ENCODE data around the gene ABCB9.
"Not testable (repeated sequence)": the region's sequence is repeated elsewhere in the genome, so short reads cannot be mapped to it uniquely, and the experiment has no call there.

ABCB9 gene

DNA sequence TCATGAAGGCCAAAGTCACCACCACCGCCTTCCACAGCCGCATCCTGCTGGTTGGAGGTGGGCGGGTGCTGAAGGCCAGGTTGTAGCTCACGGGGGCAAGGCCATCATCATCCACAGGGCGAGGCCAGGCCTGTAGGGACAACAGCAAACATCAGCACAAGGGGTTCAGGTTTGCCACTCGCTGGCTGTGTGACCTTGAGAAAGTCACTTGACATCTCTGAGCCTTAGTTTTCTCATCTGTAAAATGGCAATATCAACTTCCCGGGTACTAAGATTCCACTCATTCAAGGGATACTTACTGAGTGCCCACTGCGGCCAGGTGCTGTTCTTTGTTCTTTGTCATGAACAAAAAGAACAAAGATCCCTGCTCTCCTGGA is 6.1 kb downstream of the ABCB9 start:
- DNase-seq, result no peak

DNA sequence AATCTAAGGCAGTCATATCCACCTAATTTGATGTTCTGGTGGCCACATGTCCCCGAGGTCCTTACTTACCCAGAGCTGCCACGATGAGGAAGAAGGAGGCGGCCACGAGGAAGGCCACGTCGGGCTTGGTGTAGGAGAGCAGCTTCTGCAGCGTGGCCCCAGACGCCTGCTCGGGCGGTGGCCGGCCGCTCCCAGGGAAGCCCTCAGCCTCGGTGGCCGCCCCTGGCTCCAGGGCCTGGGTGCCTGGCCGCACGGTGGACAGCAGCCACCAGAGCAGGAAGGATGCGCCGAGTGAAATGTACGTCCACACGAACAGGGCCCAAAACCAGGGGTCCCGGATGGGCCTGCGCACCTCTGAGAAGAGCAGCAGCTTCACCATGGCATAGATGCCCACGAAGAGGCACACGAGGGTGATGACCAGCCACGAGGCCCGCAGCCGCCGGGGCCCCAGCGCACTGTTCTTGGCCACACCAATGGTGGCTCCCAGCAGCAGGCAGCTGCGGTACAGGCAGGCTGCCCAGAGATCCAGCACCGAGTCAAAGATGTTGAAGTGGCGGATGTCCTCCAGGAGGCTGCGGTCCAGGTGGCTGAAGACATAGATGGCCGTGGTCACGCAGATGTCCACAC is 6.6 kb downstream of the ABCB9 start:
- no peak for DNase-seq

DNA sequence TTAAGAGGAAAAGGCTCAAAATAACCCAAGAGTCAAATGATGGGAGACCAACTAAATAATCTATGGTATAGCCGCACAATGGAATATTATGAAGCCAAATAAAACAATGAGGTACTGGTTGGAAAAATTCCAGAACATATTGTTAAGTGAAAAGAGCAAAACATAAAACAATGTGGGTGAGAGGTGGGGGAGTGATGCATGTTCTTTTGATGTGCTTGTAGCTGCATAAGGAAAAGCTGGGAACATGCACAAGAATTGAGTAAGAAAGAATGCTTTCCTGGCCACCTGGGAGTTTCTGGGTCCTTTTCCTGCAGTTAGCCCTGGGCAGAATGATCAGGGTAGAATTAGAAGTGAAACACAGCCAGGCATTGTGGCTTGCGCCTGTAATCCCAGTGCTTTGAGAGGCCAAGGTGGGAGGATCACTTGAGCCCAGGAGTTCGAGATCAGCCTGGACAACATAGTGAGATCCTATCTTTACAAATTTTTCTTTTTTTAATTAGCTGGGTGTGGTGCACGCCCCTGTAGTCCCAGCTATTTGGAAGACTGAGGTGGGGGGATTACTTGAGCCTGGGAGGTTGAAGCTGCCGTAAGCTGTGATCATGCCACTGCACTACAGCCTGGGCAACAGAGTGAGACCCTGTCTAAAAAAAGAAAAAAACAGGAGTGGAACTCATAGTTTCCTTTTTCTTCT is 7.9 kb downstream of the ABCB9 start:
- DNase-seq, result no peak

DNA sequence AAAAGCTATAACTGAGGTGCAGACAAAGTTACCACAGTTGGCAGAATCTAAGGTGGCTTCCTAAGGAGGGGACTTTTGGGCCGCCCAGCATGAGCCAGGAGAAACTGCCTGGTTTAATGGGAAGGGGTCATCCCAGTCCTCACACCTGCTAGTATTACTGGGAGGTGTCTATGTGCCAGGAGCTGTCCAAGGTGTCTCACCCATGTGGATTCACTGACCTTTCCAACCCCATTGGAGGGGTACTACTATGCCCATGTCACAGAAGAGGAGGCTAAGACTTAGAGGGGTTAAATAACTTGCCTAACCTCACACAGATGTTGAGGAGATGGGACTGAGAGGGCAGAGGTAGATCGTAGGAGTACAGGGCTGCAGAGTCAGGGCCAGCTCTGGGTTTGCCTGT is 10.2 kb downstream of the ABCB9 start:
- no peak for DNase-seq

DNA sequence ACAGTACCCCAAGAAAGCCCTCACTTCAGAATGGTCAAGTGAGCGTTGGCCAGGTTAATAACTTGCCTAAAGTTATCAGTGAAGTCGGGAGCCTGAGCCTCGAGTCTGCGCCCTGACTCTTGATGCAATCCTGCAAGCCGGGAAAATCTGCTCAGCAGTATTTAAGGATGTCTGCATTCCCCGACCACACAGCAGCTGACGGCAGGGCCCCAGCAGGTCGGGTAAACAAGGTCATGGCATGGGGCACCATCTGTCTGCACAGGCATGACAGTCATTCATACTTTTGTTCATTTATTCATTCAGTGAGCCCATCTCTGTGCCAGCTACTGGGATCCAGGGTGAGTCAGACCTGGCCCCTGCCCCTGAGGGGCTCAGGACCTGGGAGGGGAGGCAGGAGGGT is 11.1 kb downstream of the ABCB9 start:
- no peak for DNase-seq

DNA sequence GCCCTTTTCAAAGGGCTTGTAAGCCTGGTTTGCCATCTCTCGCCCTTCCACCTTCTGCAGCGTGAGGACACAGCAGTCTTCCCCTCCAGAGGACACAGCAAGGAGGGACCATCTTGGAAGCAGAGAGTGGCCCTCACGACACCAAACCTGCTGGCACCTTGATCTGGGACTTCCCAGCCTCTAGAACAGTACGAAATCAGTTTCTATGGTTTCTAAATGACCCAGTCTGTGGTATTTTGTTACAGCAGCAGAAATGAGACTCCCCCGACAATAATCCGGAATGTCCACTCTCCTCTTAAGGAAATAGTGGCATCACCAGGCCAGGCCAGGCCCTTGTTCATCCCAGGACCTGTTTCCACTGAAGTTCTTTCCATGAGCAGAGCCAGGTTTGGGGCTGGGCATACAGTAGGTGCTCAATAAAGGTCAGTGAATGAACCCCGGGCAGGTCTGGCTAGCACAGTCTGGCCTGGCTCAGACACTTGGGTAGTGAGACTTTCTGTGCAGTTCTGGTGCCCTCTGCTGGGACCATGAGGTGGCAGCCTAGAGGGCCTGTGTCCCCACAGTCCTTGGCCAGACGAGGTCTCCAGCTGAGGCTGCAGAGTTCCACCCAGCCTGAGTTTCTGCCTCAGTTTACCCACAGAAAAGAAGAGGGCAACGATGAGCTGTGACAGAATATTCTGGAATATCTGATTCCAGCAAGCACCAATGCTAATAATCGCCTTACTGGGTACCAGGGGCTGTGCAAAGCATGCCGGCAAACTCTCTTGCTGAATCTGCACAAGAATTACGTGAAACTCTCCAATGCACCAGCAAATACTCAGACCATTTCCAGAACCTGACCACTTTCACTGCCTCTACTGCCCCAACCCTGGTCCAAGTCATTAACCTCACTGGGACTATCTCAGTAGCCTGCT is 14.0 kb downstream of the ABCB9 start:
- DNase-seq, result peak; percentile 80

DNA sequence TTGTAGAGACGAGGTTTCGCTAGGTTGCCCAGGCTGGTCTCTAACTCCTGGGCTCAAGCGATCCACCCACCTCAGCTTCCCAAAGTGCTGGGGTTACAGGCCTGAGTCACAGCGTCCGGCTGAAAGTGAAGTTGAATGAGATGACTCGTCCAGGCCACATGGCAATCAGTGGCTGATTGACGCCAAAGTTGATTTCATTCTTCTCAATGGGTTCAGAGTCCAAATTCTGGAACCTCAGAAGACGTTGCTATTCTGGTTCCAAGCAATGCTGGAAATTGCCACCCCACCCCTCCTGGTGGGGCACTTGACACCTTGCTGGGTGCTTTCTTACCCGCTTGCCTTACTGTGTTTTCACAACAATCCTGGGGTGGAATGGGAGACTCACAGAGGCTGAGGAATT is 14.9 kb downstream of the ABCB9 start:
- DNase-seq, result no peak

DNA sequence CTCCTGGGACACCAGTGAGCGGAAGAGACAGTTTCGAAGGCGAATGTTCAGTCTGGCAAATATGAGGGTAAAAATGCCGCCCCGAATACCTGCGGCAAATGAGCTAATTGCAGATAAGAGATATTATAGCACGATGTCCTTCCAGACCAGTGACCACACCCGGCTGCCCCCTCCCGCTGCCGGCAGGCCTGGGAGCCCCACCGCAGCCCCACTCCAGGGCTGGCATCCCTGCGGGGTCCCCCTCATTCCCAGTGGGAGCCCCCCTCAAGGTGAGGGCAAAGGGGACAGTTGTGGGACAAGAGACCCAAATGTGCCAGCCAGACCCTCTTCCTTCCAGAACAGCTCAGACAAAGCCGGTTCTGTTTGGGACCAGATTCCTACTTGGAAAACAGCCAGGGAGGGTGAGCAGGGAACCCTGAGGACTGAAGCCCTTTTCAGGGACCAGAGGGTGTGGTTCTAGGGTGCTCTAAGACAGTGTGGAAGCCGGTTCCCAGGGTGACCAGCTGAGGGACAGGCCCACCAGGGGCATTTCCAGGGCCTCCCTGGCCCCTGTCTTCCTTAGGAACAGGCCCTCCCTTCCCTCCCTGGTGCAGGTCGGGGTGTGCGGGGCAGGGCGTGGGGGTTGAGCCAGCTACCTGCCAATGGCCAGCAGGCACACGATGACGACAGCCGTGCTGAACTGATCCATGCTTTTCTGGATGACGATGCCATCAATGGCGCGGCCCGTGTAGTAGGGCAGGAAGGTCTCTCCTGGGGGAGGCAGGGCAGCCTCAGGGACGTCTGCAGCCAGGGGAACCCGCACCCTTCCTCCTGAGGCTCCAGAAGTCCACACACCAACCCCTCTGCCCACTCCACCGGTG is 16.2 kb downstream of the ABCB9 start:
- no peak for DNase-seq

DNA sequence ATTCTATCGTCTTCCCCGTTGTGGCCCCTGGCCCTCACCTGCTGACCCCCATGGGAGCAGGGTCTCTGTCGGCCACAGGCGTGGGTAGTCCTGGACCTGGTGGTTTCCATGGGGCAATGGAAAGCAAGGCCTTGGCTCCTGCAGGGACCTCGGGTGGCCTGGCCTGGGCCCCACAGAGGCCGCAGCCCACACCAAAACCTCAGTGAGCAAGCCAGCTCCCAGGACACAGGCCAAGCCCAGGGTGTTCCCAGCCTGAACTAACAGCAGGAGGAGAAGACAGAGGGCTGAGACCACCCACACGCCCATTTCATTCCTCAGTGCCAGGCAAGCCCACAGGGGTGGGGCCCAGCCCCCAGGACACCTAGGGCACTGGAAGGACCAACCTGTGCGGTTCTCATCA is 16.9 kb downstream of the ABCB9 start:
- DNase-seq, result no peak

DNA sequence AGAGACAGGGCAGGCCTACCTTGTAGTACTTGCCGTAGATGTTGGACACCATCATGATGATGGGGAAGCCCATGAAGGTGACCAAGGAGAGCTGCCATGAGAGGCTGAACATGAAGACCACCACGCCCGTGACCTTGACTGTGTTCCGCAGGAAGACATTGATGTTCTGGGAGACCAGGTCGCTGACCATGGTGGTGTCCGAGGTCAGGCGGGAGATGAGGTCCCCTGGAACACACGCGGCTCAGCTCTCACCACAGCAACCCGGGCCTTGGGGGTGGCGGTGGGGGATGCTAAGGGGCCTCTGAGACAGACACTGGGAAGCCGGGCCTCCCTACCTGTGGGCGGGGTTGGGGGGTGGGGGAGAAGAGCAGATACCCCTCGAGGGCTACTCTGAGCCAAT is 17.7 kb downstream of the ABCB9 start:
- DNase-seq, result no peak

DNA sequence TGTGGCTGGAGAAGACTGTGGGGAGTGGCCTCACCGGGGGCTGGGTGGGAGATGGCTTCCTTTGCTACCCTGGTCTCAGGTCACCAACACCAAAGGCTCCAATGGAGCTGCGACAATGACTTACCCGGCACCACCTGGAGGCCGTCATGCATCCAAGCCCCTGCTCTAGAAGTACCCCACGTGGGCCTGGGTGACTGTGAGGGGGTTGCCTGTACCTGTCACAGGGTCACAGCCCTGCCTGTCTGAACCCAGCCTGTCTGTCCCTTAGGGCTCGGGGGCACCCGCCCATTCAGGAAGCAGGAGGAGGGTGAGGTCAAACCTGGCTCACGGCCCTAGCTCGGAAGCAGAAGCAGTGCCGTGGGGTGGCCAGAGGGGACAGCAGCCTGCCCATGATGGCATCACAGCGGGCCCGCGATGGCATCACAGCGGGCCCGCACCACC is 18.9 kb downstream of the ABCB9 start:
- DNase-seq, result no peak

DNA sequence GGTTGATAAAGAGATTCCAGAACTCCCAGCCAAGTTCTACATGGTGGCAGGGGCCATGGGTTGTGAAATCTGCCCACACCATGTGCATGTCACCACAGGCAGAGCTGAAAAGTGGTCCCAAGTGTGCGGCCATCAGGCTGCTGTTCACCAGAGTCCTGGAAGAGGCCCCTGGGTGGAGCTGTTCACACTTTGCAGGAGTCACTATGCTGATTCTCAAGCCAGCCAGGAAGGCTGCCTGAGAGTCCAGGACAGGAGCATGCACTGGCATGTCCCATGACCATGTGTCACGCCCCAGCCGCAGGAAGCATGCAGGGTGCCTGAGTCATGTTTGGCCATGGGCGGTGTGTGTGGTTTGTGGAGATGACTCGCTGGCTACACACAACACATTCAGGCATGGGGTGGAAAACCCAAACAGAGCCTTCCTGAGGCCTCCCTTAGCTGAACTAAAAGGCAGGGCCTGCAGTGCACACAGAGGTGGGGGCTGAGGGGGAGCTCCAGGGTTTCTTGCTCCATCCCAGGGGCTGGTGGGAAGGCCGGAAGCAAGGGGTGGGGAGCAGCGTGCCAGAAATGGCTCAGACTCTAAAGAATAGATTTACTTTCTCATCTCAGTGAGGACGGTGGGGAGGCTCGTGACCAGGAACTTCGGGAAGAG is 19.4 kb downstream of the ABCB9 start:
- DNase-seq, result peak; percentile 58

DNA sequence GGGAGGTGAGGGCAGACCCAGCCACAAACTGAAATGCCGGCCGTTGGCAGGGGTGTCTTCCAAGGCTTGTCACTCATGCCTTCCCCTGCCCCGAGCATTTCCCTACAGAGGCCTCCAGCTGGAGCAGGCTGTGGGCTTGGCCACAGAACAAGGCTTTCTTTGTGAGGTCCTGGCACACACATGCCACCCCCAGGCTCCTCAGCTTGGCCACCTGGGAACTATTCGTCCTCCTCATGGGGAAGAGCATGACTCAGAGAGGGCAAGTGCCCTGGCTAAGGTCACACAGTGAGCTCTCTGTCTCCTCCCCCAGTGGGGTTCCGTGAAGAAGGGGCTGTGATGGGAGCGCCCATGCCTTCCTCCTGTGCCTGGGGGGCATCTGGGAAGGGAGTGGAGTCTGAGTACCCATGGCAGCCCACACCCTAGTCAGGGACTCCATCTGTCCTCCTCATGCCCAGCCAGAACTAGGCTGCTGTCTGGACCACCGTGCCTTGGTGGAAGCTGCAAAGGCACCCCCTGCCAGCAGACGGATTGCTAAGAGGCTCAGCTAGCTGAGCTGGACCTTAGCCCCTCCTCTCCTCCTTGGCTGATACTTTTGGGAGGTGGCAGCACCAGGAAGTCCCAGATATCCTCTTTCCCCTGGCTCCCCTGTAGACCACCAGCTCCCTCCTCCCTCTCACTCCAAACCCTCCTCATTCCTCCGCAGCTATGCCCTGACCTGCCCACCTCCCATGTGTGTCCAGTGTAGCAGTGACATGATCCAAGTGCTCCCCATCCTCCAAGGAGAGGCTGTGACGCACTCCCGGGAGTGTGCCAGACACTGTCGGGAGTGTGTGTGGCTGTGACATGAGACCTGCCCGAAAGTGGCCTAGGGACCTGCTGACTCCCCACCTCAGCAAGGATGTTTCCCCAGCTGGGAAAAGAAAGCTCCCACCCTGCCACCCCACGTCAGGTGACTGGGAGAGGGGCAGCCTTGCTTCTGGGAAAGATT is 21.4 kb downstream of the ABCB9 start:
- DNase-seq, result no peak

DNA sequence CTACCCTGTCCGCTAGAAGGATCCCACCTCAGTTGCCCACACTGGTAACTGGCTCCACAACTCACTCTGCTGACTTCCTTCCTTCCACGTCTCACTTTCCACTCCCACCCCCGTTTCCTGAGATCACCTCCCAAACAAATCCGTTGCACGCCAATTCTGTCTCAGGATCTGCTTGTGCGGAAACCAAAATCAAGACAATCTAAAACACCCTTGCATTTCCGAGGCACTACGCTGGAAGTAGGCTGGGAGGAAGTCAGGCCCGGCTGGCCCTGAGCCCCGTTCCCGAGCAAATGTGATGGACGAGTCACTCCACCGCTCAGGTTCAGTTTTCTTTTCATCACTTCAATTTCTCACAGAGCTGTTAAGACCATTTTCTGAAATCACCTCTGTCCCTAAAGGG is 23.1 kb downstream of the ABCB9 start:
- DNase-seq, result no peak

DNA sequence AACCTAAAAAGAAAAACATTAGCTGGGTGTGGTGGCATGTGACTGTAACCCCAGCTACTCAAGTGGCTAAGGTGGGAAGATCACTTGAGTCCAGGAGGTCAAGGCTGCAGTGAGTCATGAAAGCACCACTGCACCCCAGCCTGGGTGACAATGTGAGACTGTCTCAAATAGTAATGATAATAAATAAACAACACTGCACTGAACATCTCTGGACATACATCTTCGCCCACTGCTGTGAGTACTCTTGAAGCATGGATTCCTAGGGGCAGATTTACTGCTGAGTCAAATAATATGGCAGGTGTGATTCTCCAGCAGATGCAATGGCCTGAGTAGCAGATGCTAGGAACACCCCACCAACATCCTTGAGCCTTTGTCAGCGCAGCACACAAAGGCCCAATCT is 23.6 kb downstream of the ABCB9 start:
- DNase-seq, result peak; percentile 19

DNA sequence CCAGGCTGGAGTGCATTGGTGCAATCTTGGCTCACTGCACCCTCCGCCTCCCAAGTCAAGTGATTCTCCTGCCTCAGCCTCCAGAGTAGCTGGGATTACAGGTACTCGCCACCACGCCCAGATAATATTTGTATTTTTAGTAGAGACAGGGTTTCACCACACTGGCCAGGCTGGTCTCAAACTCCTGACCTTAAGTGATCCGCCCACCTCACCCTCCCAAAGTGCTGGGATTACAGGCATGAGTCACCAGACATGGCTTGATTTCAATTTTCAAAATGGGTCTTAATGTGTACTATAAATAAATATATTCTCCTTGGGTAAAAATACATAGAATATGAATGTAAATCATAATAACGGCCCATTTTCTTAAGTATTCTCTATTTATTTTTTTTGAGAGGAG is 24.9 kb downstream of the ABCB9 start:
- DNase-seq, result not testable (repeated sequence)

DNA sequence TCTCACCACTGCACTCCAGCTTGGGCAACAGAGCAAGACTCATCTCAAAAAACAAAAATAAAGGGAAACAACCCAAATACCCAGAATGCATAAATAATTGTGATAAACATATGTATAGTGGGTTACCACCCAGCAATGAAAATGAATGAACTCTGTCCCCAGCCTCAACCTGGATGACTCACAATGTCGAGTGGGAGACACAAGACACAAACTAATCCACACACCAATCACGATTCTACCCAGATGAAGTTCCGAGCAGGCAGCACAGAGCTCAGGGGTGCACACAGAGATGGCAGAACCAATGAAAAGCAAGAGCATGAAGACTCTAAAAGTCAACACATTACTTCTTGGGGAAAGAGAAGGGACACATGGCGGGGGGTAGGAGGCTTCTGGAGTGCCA is 27.1 kb downstream of the ABCB9 start:
- DNase-seq, result no peak

DNA sequence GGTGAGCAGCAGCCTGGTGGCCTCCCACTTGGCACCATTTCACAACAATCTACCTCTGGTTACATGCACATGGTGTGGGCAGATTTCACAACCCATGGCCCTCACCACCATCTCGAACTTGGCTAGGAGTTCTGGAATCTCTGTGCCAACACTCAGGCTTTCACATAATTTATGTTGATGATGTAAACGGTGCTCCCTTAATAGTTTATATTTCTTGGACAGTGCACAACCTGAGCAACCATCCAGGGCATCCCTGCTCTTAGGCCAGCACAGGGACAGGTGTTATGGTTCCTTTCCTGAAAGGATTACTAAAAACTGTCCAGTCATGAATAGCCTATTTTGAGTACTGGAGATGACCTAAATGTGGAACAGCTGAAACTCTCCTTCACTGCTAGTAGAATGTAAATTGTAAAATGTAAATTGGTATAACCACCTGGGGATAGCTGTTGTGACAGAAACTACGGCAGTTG is 28.6 kb downstream of the ABCB9 start:
- no peak for DNase-seq

DNA sequence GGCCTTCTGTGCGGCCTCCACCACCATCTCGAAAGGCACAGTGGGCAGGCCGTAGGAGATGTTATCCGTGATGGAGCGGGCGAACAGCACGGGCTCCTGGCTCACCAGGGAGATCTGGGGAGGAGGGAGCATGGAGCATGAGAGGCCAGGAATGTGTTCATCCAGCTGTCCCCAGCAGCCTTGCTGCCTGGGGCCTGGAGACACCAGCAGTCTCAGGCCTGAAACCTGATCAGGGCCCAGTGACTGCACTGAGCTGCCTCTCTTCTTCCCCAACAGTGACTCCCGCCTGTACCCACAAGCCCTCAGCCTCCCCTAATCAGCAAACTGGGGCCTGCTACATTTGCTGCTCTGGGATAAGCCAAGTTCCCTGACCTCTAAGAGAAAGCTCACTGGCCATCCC is 30.9 kb downstream of the ABCB9 start:
- no peak for DNase-seq

DNA sequence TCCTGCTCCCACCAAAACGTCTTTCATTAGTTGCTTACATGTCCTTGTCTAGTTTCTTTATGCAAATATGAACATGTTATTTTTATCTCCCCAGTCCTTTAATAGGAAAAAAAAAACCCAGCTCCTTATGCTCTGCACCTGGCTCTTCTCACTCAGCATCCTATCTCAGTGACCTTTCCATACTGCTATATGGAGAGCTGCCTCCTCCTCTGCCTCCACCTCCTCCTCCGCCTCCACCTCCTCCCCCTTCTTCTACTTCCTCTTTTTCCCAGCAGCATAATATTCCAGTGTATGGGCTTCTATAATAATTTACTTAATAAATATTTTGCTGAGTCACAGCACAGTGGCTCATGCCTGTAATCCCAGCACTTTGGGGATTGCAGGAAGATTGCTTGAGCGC is 31.5 kb downstream of the ABCB9 start:
- DNase-seq, result no peak

DNA sequence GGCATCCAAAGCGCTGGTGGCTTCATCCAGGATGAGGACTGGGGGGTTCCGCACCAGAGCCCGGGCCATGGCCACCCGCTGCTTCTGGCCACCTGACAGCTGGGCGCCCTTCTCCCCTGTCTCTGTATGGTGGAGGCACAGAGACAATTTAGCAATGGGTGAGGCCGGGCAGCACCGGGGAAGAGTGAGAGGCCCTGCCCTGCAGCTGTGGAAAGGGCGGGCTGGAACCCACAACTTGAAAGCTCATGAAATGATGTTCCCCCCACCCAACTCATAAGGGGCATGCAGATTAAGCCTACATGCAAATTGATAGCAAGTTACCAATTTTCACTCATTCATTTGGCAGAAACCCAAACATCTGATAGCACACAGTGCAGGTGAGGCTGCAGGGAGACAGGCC is 34.1 kb downstream of the ABCB9 start:
- no peak for DNase-seq
